SU-DHL-6 (cell line): ENCODE results near the gene NKX2-4.

Experiments used
- CTCF ChIP-seq: fragments of 200-600 bp; sonication (generic); IDR thresholded peaks from one replicate; pipeline ENCODE4 v1.5.1; 2017; ENCODE audit warnings: antibody characterized with exemption, mild to moderate bottlenecking, low read length, moderate library complexity; ENCODE audit not compliant: insufficient read depth, poor library complexity, severe bottlenecking
- EZH2phosphoT487 ChIP-seq: fragments of 200-600 bp; sonication (generic), shearing (Covaris generic); conservative IDR thresholded peaks from 2 replicates; pipeline ENCODE4 v1.6.1; 2018; ENCODE audit warnings: mild to moderate bottlenecking, antibody characterized with exemption, low read length, moderate library complexity, mixed read lengths

GRCh38 chr20:21386111-21386510 is 11.2 kb downstream of the NKX2-4 start:
- no peak for TF ChIP-seq CTCF
- TF ChIP-seq EZH2phosphoT487 = no peak
